OCI-LY3 (cell line): ENCODE data around the gene PTPRCAP.

Source experiments
- H2AFZ ChIP-seq: fragments of 200-600, 300-600 bp; shearing (Covaris generic); 2 replicates; pipeline ENCODE4 v1.6.0; 2014; ENCODE audit warnings: antibody characterized with exemption, low read depth, low read length
- H3K27ac ChIP-seq: fragments of 200-600, 300-600 bp; sonication (generic); 2 replicates; pipeline ENCODE4 v1.5.1; 2014; ENCODE audit warnings: mild to moderate bottlenecking, low read length, moderate library complexity, mixed read lengths
- H3K27me3 ChIP-seq: fragments of 200-600, 300-600 bp; sonication (generic); 2 replicates; pipeline ENCODE4 v1.6.1; 2014; ENCODE audit warnings: low read depth, low read length, mixed read lengths
- H3K36me3 ChIP-seq: fragments of 200-600, 300-600 bp; sonication (generic); replicated peaks from 2 replicates; pipeline ENCODE3; 2014; ENCODE audit warnings: low read depth, low read length, mixed read lengths
- H3K4me1 ChIP-seq: fragments of 300-600, 200-600 bp; sonication (generic); 2 replicates; pipeline ENCODE4 v1.6.1; 2014; ENCODE audit warnings: low read length, mixed read lengths
- H3K4me2 ChIP-seq: fragments of 200-600, 300-600 bp; sonication (generic); 2 replicates; pipeline ENCODE4 v1.6.1; 2014; ENCODE audit warnings: low read length, mixed read lengths
- H3K4me3 ChIP-seq: fragments of 300-600, 200-600 bp; sonication (generic); 2 replicates; pipeline ENCODE4 v1.5.1; 2014; ENCODE audit warnings: antibody characterized with exemption, mild to moderate bottlenecking, low read length, moderate library complexity
- H3K79me2 ChIP-seq: fragments of 300-600, 200-600 bp; shearing (Covaris generic); 2 replicates; pipeline ENCODE4 v1.6.1; 2014; ENCODE audit warnings: mild to moderate bottlenecking, low read length, mixed read lengths
- H3K9ac ChIP-seq: fragments of 300-600, 200-600 bp; shearing (Covaris generic); 2 replicates; pipeline ENCODE4 v1.6.0; 2014; ENCODE audit warnings: mild to moderate bottlenecking, low read length, moderate library complexity
- H3K9me3 ChIP-seq: fragments of 200-600, 300-600 bp; shearing (Covaris generic); 2 replicates; pipeline ENCODE4 v1.6.1; 2014; ENCODE audit warnings: low read length, mixed read lengths; ENCODE audit not compliant: insufficient read depth
- H4K20me1 ChIP-seq: fragments of 200-600, 300-600 bp; sonication (generic); 2 replicates; pipeline ENCODE4 v1.6.1; 2016; ENCODE audit warnings: low read length, mixed read lengths; ENCODE audit not compliant: insufficient read depth
- EZH2phosphoT487 ChIP-seq: fragments of 200-600 bp; shearing (Covaris generic); IDR thresholded peaks from 2 replicates; pipeline ENCODE4 v1.6.1; 2018; ENCODE audit warnings: antibody characterized with exemption, mixed run types, low read depth
- TF ChIP-seq, protein P1 (sequence below): fragments of 200-600, 300-600 bp; sonication (generic); IDR thresholded peaks from 2 replicates; pipeline ENCODE4 v1.5.1; 2014; ENCODE audit warnings: antibody characterized with exemption, low read length, low read depth

PTPRCAP gene

GRCh38 chr11:67415501-67416304, 21.8 kb downstream of the PTPRCAP start, which contains the start of gene CARNS1:
Gene CARNS1, plus strand, starts transcription at chr11:67415678. Its CDS starts 522 bp downstream, at chr11:67416200.
- no peak within 1 kb of the TSS for H3K9ac ChIP-seq
- no peak for TF ChIP-seq EZH2phosphoT487
- TF ChIP-seq, protein P1, sequence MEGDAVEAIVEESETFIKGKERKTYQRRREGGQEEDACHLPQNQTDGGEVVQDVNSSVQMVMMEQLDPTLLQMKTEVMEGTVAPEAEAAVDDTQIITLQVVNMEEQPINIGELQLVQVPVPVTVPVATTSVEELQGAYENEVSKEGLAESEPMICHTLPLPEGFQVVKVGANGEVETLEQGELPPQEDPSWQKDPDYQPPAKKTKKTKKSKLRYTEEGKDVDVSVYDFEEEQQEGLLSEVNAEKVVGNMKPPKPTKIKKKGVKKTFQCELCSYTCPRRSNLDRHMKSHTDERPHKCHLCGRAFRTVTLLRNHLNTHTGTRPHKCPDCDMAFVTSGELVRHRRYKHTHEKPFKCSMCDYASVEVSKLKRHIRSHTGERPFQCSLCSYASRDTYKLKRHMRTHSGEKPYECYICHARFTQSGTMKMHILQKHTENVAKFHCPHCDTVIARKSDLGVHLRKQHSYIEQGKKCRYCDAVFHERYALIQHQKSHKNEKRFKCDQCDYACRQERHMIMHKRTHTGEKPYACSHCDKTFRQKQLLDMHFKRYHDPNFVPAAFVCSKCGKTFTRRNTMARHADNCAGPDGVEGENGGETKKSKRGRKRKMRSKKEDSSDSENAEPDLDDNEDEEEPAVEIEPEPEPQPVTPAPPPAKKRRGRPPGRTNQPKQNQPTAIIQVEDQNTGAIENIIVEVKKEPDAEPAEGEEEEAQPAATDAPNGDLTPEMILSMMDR, result no peak
- H3K79me2 ChIP-seq, result no peaks in the 10 kb centered on the region
- H3K4me3 ChIP-seq, result no peak within 1 kb of the TSS
- no peaks in the 10 kb centered on the region for H3K9me3 ChIP-seq
- peaks cover 35% of the 10 kb centered on the region for H3K4me1 ChIP-seq
- no peak within 1 kb of the TSS for H3K27ac ChIP-seq
- H2AFZ ChIP-seq, result no peak within 1 kb of the TSS
- no peaks in the 10 kb centered on the region for H4K20me1 ChIP-seq
- no peak within 1 kb of the TSS for H3K4me2 ChIP-seq
- H3K27me3 ChIP-seq, result peaks cover 51% of the 10 kb centered on the region
- no peaks in the 10 kb centered on the region for H3K36me3 ChIP-seq

- H3K27ac ChIP-seq, result no peak overlapping the region
- H2AFZ ChIP-seq, result no peak overlapping the region
- peaks cover 33% of the 10 kb centered on the region for H3K4me1 ChIP-seq
Observed at GRCh38 chr11:67413266-67413849, 24.1 kb downstream of the PTPRCAP start.

DNA sequence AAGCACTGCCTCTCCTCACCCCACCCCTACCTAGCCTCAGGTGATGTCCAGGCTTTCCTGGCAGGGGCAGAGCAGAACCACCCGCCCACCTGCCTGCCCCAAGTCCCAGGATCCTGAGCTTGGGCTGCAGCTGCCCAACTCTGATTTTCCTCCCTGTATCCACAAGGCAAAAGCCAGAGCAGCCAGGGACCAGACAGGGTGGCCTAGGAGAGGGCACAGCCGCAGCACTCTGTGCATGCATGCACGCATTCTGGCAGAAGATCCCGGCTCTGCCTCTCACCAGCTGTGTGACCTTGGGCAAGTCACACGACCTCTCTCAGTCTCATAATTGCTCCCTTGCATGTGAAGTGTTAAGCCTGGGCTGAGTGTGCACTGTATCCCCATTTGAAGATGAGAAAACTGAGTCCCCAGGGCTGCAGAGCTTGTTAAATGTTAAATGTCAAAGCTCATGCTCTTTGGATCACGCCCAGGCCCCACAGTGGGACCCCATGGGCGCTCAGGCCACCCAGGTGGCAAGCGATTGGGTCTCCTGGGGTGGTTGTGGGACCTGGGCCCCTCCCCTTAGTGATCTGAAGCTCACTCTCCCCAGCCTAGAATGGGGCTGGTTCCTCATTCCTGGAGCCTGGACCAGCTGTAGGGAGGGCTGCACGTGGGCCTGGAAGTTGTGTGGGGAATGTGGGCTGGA, 24.8 kb downstream of the PTPRCAP start:
- Histone ChIP-seq H3K27ac (no peak overlapping the region), H3K27me3 (peaks cover 33% of the 10 kb centered on the region), H4K20me1 (no peaks in the 10 kb centered on the region), H3K4me3 (no peak overlapping the region), H3K36me3 (no peaks in the 10 kb centered on the region), H3K9me3 (no peaks in the 10 kb centered on the region), H3K79me2 (no peaks in the 10 kb centered on the region), H3K4me1 (peaks cover 33% of the 10 kb centered on the region), H3K4me2 (no peak overlapping the region), H3K9ac (no peak overlapping the region), H2AFZ (no peak overlapping the region)
- TF ChIP-seq, protein P1, result no peak
- no peak for TF ChIP-seq EZH2phosphoT487

More at GRCh38 chr11:67413266-67413849, 24.1 kb downstream of the PTPRCAP start:
- TF ChIP-seq, protein P1, result no peak
- no peak for TF ChIP-seq EZH2phosphoT487
- H3K9ac ChIP-seq, result no peak overlapping the region
- H4K20me1 ChIP-seq, result no peaks in the 10 kb centered on the region
- H3K27me3 ChIP-seq, result peaks cover 40% of the 10 kb centered on the region
- H3K9me3 ChIP-seq, result no peaks in the 10 kb centered on the region
- H3K79me2 ChIP-seq, result no peaks in the 10 kb centered on the region
- no peaks in the 10 kb centered on the region for H3K36me3 ChIP-seq
- H3K4me2 ChIP-seq, result no peak overlapping the region
- H3K4me3 ChIP-seq, result no peak overlapping the region

GRCh38 chr11:67411785-67412152, 25.7 kb downstream of the PTPRCAP start:
- Histone ChIP-seq H3K79me2 (no peaks in the 10 kb centered on the region), H3K9ac (no peak overlapping the region), H2AFZ (no peak overlapping the region), H3K36me3 (no peaks in the 10 kb centered on the region), H4K20me1 (no peaks in the 10 kb centered on the region), H3K9me3 (no peaks in the 10 kb centered on the region), H3K4me3 (no peak overlapping the region), H3K27ac (no peak overlapping the region), H3K4me1 (peaks cover 33% of the 10 kb centered on the region), H3K4me2 (peak overlapping the region; percentile 13; the same call in 1 of the 2 replicates), H3K27me3 (peaks cover 26% of the 10 kb centered on the region)
- TF ChIP-seq, protein P1, result no peak
- no peak for TF ChIP-seq EZH2phosphoT487
